ENCODE results near the gene NT5DC2. TPM values are rescaled to one million over a fixed set of nuclear protein-coding genes. Genes with fewer than 3 reads are reported as not detected.

NT5DC2 gene
- total and polyA plus RNA-seq, 2 of the 8 experiments (the other 6 are each of a cell fraction or from before 2014, with no cell fraction given): 331 to 477 TPM

- TF ChIP-seq PHF8 (conservative IDR thresholded peaks at IDR 0.05; ENCODE audit: low read depth, low read length) (no peak), CHD1 (IDR thresholded peaks at IDR 0.05; ENCODE audit: low read depth, low read length) (no peak)
Measured at GRCh38 chr3:52498137-52499054, 35.3 kb downstream of the NT5DC2 start (continued).
